ENCODE results near the gene TLX3.

TLX3 gene

GRCh38 chr5:171318026-171318425, 9.0 kb downstream of the TLX3 start:
- Histone ChIP-seq H2AFZ (ENCODE audit: low read depth, low read length) (no peak overlapping the region), H3K4me3 (ENCODE audit: low read length) (no peak overlapping the region), H3K9ac (ENCODE audit: low read length) (no peak overlapping the region), H3K36me3 (replicated peaks; ENCODE audit: low read depth, low read length) (no peaks in the 10 kb centered on the region), H3K9me3 (ENCODE audit: insufficient read depth, low read length) (no peaks in the 10 kb centered on the region), H3K27ac (ENCODE audit: low read length) (no peak overlapping the region), H3K79me2 (ENCODE audit: low read length) (no peaks in the 10 kb centered on the region), H3K4me2 (ENCODE audit: low read length) (no peak overlapping the region), H4K20me1 (ENCODE audit: insufficient read depth, low read length) (no peaks in the 10 kb centered on the region), H3K27me3 (ENCODE audit: low read depth, low read length) (peaks cover 30% of the 10 kb centered on the region), H3K4me1 (ENCODE audit: low read length) (no peaks in the 10 kb centered on the region)
- no peak for TF ChIP-seq CTCF (IDR thresholded peaks at IDR 0.05; ENCODE audit: low read depth, low read length)
- TF ChIP-seq EZH2phosphoT487 (IDR thresholded peaks at IDR 0.05; ENCODE audit: low read depth) = no peak

GRCh38 chr5:171321447-171321846, 12.4 kb downstream of the TLX3 start:
- TF ChIP-seq CTCF (IDR thresholded peaks at IDR 0.05; ENCODE audit: low read depth, low read length) (no peak), EZH2phosphoT487 (IDR thresholded peaks at IDR 0.05; ENCODE audit: low read depth) (no peak)
- peaks cover 48% of the 10 kb centered on the region for H3K27me3 ChIP-seq (ENCODE audit: low read depth, low read length)

GRCh38 chr5:171322527-171322926, 13.5 kb downstream of the TLX3 start:
- Histone ChIP-seq H4K20me1 (ENCODE audit: insufficient read depth, low read length) (no peaks in the 10 kb centered on the region), H3K4me1 (ENCODE audit: low read length) (peaks cover 8% of the 10 kb centered on the region; the same call in 1 of the 2 replicates), H2AFZ (ENCODE audit: low read depth, low read length) (no peak overlapping the region), H3K9ac (ENCODE audit: low read length) (no peak overlapping the region), H3K36me3 (replicated peaks; ENCODE audit: low read depth, low read length) (no peaks in the 10 kb centered on the region), H3K27ac (ENCODE audit: low read length) (no peak overlapping the region), H3K9me3 (ENCODE audit: insufficient read depth, low read length) (no peaks in the 10 kb centered on the region), H3K79me2 (ENCODE audit: low read length) (no peaks in the 10 kb centered on the region), H3K4me2 (ENCODE audit: low read length) (no peak overlapping the region), H3K4me3 (ENCODE audit: low read length) (no peak overlapping the region), H3K27me3 (ENCODE audit: low read depth, low read length) (peaks cover 53% of the 10 kb centered on the region)
- no peak for TF ChIP-seq CTCF (IDR thresholded peaks at IDR 0.05; ENCODE audit: low read depth, low read length)
- no peak for TF ChIP-seq EZH2phosphoT487 (IDR thresholded peaks at IDR 0.05; ENCODE audit: low read depth)

More at GRCh38 chr5:171321447-171321846, 12.4 kb downstream of the TLX3 start:
- Histone ChIP-seq H4K20me1 (ENCODE audit: insufficient read depth, low read length) (no peaks in the 10 kb centered on the region), H3K27ac (ENCODE audit: low read length) (no peak overlapping the region), H3K9me3 (ENCODE audit: insufficient read depth, low read length) (no peaks in the 10 kb centered on the region), H3K79me2 (ENCODE audit: low read length) (no peaks in the 10 kb centered on the region), H3K4me2 (ENCODE audit: low read length) (no peak overlapping the region), H3K9ac (ENCODE audit: low read length) (no peak overlapping the region), H3K4me1 (ENCODE audit: low read length) (peaks cover 8% of the 10 kb centered on the region; the same call in 1 of the 2 replicates), H2AFZ (ENCODE audit: low read depth, low read length) (no peak overlapping the region), H3K4me3 (ENCODE audit: low read length) (no peak overlapping the region), H3K36me3 (replicated peaks; ENCODE audit: low read depth, low read length) (no peaks in the 10 kb centered on the region)

- Histone ChIP-seq H3K4me2 (ENCODE audit: low read length) (no peak overlapping the region), H2AFZ (ENCODE audit: low read depth, low read length) (no peak overlapping the region), H3K27me3 (ENCODE audit: low read depth, low read length) (peaks cover 58% of the 10 kb centered on the region), H3K4me1 (ENCODE audit: low read length) (peaks cover 8% of the 10 kb centered on the region; the same call in 1 of the 2 replicates), H3K27ac (ENCODE audit: low read length) (no peak overlapping the region), H3K9ac (ENCODE audit: low read length) (no peak overlapping the region), H3K4me3 (ENCODE audit: low read length) (no peak overlapping the region), H3K36me3 (replicated peaks; ENCODE audit: low read depth, low read length) (no peaks in the 10 kb centered on the region), H3K9me3 (ENCODE audit: insufficient read depth, low read length) (no peaks in the 10 kb centered on the region), H4K20me1 (ENCODE audit: insufficient read depth, low read length) (no peaks in the 10 kb centered on the region), H3K79me2 (ENCODE audit: low read length) (no peaks in the 10 kb centered on the region)
- TF ChIP-seq CTCF (IDR thresholded peaks at IDR 0.05; ENCODE audit: low read depth, low read length) (no peak), EZH2phosphoT487 (IDR thresholded peaks at IDR 0.05; ENCODE audit: low read depth) (no peak)
Observed at GRCh38 chr5:171323007-171323406, 14.0 kb downstream of the TLX3 start.

Measured in OCI-LY3 (cell line).